GM19395 (cell line): ENCODE data around the gene LIN28B.
"Not testable (repeated sequence)": the region's sequence is repeated elsewhere in the genome, so short reads cannot be mapped to it uniquely, and the experiment has no call there.

Experiments used
- ATAC-seq: cut with Tn5 transposase; IDR thresholded peaks from one replicate; pipeline ENCODE4 v1.9.1; 2021; ENCODE audit warnings: mild to moderate bottlenecking, moderate library complexity; ENCODE audit not compliant: unreplicated experiment

Gene LIN28B

GRCh38 chr6:104956731-104957294 is at the start of gene LIN28B:
Gene LIN28B, plus strand, starts transcription at chr6:104957107. Its CDS starts 144 bp downstream, at chr6:104957251.
- ATAC-seq = no peak

- ATAC-seq = no peak
Observed at GRCh38 chr6:104908031-104908887, 48.6 kb upstream of the LIN28B start.

GRCh38 chr6:104908888-104909525 is 47.9 kb upstream of the LIN28B start:
- no peak for ATAC-seq

- ATAC-seq = no peak
Observed at GRCh38 chr6:104921896-104922295, 35.0 kb upstream of the LIN28B start.

GRCh38 chr6:104928141-104928540 is 28.8 kb upstream of the LIN28B start:
- no peak for ATAC-seq

- no peak for ATAC-seq
Observed at GRCh38 chr6:104929353-104929752, 27.6 kb upstream of the LIN28B start.

GRCh38 chr6:104930939-104931338 is 26.0 kb upstream of the LIN28B start:
- no peak for ATAC-seq

- no peak for ATAC-seq
Observed at GRCh38 chr6:104936766-104937535, 20.0 kb upstream of the LIN28B start.

GRCh38 chr6:104940238-104940892 is 16.5 kb upstream of the LIN28B start:
- ATAC-seq = no peak

GRCh38 chr6:104940893-104941728 is 15.8 kb upstream of the LIN28B start:
- ATAC-seq = peak; percentile 86

GRCh38 chr6:104941729-104942091 is 15.2 kb upstream of the LIN28B start:
- ATAC-seq = peak; percentile 26

- ATAC-seq = no peak
Observed at GRCh38 chr6:104943781-104944180, 13.1 kb upstream of the LIN28B start.

GRCh38 chr6:104949206-104949605 is 7.7 kb upstream of the LIN28B start:
- ATAC-seq = no peak

- no peak for ATAC-seq
Observed at GRCh38 chr6:104951677-104952076, 5.2 kb upstream of the LIN28B start.

GRCh38 chr6:104952911-104953399 is 4.0 kb upstream of the LIN28B start:
- ATAC-seq = no peak

- ATAC-seq = not testable (repeated sequence)
Observed at GRCh38 chr6:104953400-104954189, 3.3 kb upstream of the LIN28B start.

GRCh38 chr6:104954190-104954797 is 2.6 kb upstream of the LIN28B start:
- ATAC-seq = no peak

- ATAC-seq = no peak
Observed at GRCh38 chr6:104955491-104955890, 1.4 kb upstream of the LIN28B start.
